CD4-positive, alpha-beta T cell (primary cell): ENCODE results near the gene NID2. TPM values are rescaled to one million over a fixed set of nuclear protein-coding genes. Genes with fewer than 3 reads are reported as not detected.

Source experiments
- ATAC-seq: fragments of 200-7000 bp; cut with Tn5 transposase; one replicate; pipeline ENCODE4 v1.10.0; 2022; ENCODE audit warnings: mild to moderate bottlenecking; ENCODE audit not compliant: poor library complexity
- CTCF ChIA-PET: fragments of 350-600 bp; sonication (Branson Sonifier 250); formaldehyde crosslinking; loops from one replicate; lab custom pipeline; 2021; ENCODE audit warnings: antibody characterized with exemption, inconsistent platforms; lab: Charles Lee
- POLR2A ChIA-PET: fragments of 350-600 bp; sonication (Branson Sonifier 250); formaldehyde crosslinking; loops from one replicate; lab custom pipeline; 2021; ENCODE audit warnings: antibody characterized with exemption, inconsistent platforms; lab: Charles Lee
- DNase-seq, 14 experiments: peaks; one replicate each; pipeline ENCODE4 v3.0.0-alpha.2; 2013 to 2020; ENCODE audit warnings: mixed read lengths in 2 of 14
- H3K27ac ChIP-seq, 2 donors: one replicate each; pipeline versions ENCODE4 v1.5.1 to v1.7.0; 2013; ENCODE audit warnings: low read length in 2 of 2, low read depth in 1 of 2, mild to moderate bottlenecking in 1 of 2
- H3K27me3 ChIP-seq, 2 experiments: 1 replicate in 1 of 2; 2 replicates in 1 of 2; pipeline versions ENCODE4 v1.6.1 to v1.7.0; 2013; ENCODE audit warnings: low read length in 2 of 2, control low read depth in 1 of 2, mild to moderate bottlenecking in 1 of 2, moderate library complexity in 1 of 2; ENCODE audit not compliant: insufficient read depth in 2 of 2, control insufficient read depth in 1 of 2
- H3K36me3 ChIP-seq: one replicate; pipeline ENCODE4 v1.6.1; 2013; ENCODE audit warnings: low read length, control low read depth; ENCODE audit not compliant: insufficient read depth
- H3K4me1 ChIP-seq: one replicate; pipeline ENCODE4 v1.6.1; 2013; ENCODE audit warnings: low read length, control low read depth; ENCODE audit not compliant: insufficient read depth
- H3K4me3 ChIP-seq: one replicate; pipeline ENCODE4 v1.5.1; 2013; ENCODE audit warnings: mild to moderate bottlenecking, low read length, moderate library complexity
- H3K9me3 ChIP-seq, 2 experiments: 1 replicate in 1 of 2; 2 replicates in 1 of 2; pipeline versions ENCODE4 v1.6.1 to v1.7.0; 2013; ENCODE audit warnings: low read length in 2 of 2, mild to moderate bottlenecking in 2 of 2, control low read depth in 1 of 2, moderate library complexity in 1 of 2; ENCODE audit not compliant: control insufficient read depth in 1 of 2, insufficient read depth in 1 of 2
- H3K27ac Mint-ChIP-seq: one replicate; pipeline ENCODE4 v1.8.0; 2020; ENCODE audit warnings: mixed read lengths
- H3K27me3 Mint-ChIP-seq: one replicate; pipeline ENCODE4 v1.8.0; 2021; ENCODE audit warnings: mixed read lengths
- H3K36me3 Mint-ChIP-seq: one replicate; pipeline ENCODE4 v1.8.0; 2021; ENCODE audit warnings: low read depth, mixed read lengths
- H3K4me1 Mint-ChIP-seq: one replicate; pipeline ENCODE4 v1.8.0; 2021; ENCODE audit warnings: low read depth, mixed read lengths
- H3K4me3 Mint-ChIP-seq: one replicate; pipeline ENCODE4 v1.8.0; 2020; ENCODE audit warnings: mild to moderate bottlenecking, mixed read lengths
- H3K9me3 Mint-ChIP-seq: one replicate; pipeline ENCODE4 v1.8.0; 2020; ENCODE audit warnings: mixed read lengths
- CTCF ChIP-seq: fragments of 200-600 bp; IDR thresholded peaks from one replicate; pipeline ENCODE4 v1.8.0; 2022; ENCODE audit warnings: antibody characterized with exemption, mild to moderate bottlenecking
- intact Hi-C, 2 experiments: fragments of 100-400 bp; cut with DNase I in 1 of 2; cut with micrococcal nuclease in 1 of 2; formaldehyde crosslinking; loops; one replicate each; pipeline versions ENCODE4 v1.15.1 to v1.9.0; 2023 to 2025; cut with DNase I, micrococcal nuclease
- total RNA-seq, 174 experiments: library from RNA in 2 of 174; stranded (reverse) in 2 of 174; gene quantifications; one replicate each; pipeline ENCODE4 v1.2.3 and lab custom pipeline; 2021 to 2026

NID2 gene
- total RNA-seq, 2 experiments from 2014 or later = 0.19 TPM; not detected in 1

GRCh38 chr14:52011523-52011922, 57.3 kb downstream of the NID2 start:
- Mint-ChIP-seq H3K27me3 (peaks cover 3% of the 10 kb centered on the region), H3K4me3 (no peak overlapping the region), H3K36me3 (peaks cover 53% of the 10 kb centered on the region), H3K4me1 (no peaks in the 10 kb centered on the region), H3K9me3 (no peaks in the 10 kb centered on the region), H3K27ac (no peak overlapping the region)
- no peak for ATAC-seq
- DNase-seq = no peak
- TF ChIP-seq CTCF = no peak
- ChIA-PET CTCF (no interaction called here), POLR2A (no interaction called here)
- intact Hi-C loops = no loop called here
- Histone ChIP-seq H3K4me1 (no peaks in the 10 kb centered on the region), H3K4me3 (no peak overlapping the region), H3K27me3 (no peaks in the 10 kb centered on the region), H3K9me3 (no peaks in the 10 kb centered on the region), H3K27ac (no peak overlapping the region), H3K36me3 (peaks cover 52% of the 10 kb centered on the region)

- ChIA-PET CTCF (no interaction called here), POLR2A (interaction anchor here (0.6 kb wide), 1 partner anchor 1780 kb away, joined by 3 read pairs; no protein-coding TSS in a partner anchor)
- no peaks in the 10 kb centered on the region for H3K9me3 Mint-ChIP-seq
- Histone ChIP-seq H3K36me3 (peaks cover 64% of the 10 kb centered on the region), H3K4me3 (no peak overlapping the region), H3K27me3 (no peaks in the 10 kb centered on the region), H3K4me1 (no peaks in the 10 kb centered on the region), H3K9me3 (no peaks in the 10 kb centered on the region), H3K27ac (no peak overlapping the region)
- no peak overlapping the region for H3K4me3 Mint-ChIP-seq
- no peaks in the 10 kb centered on the region for H3K4me1 Mint-ChIP-seq
- H3K27ac Mint-ChIP-seq = no peak overlapping the region
- ATAC-seq = no peak
- H3K36me3 Mint-ChIP-seq = peaks cover 66% of the 10 kb centered on the region
- DNase-seq = no peak
- TF ChIP-seq CTCF = no peak
- intact Hi-C loops = no loop called here
- no peaks in the 10 kb centered on the region for H3K27me3 Mint-ChIP-seq
Measured at GRCh38 chr14:52010173-52010693, 58.6 kb downstream of the NID2 start.

GRCh38 chr14:52008136-52008535, 60.7 kb downstream of the NID2 start:
- no peak overlapping the region for H3K27ac Mint-ChIP-seq
- intact Hi-C loops = no loop called here
- H3K4me3 Mint-ChIP-seq = no peak overlapping the region
- no peak overlapping the region for H3K27ac ChIP-seq
- H3K4me1 Mint-ChIP-seq = no peaks in the 10 kb centered on the region
- no peaks in the 10 kb centered on the region for H3K9me3 Mint-ChIP-seq
- no peaks in the 10 kb centered on the region for H3K9me3 ChIP-seq
- H3K36me3 Mint-ChIP-seq = peaks cover 87% of the 10 kb centered on the region
- H3K4me3 ChIP-seq = no peak overlapping the region
- H3K27me3 ChIP-seq = no peaks in the 10 kb centered on the region
- ChIA-PET POLR2A (no interaction called here), CTCF (no interaction called here)
- DNase-seq (no peak), ATAC-seq (no peak)
- no peaks in the 10 kb centered on the region for H3K4me1 ChIP-seq
- no peaks in the 10 kb centered on the region for H3K27me3 Mint-ChIP-seq
- H3K36me3 ChIP-seq = peaks cover 85% of the 10 kb centered on the region
- no peak for TF ChIP-seq CTCF
